GM12864 (cell line): ENCODE data around the gene KLF15.

ENCODE experiments used
- DNase-seq: peaks from one replicate; pipeline ENCODE4 v3.0.0-alpha.2; 2011; ENCODE audit warnings: low read depth
- H3K4me3 ChIP-seq: 2 replicates; pipeline ENCODE4 v1.5.1; 2011; ENCODE audit warnings: mild to moderate bottlenecking, low read depth, low read length, control low read depth
- TF ChIP-seq, protein P1 (sequence below): IDR thresholded peaks from 2 replicates; pipeline ENCODE4 v1.5.1; 2011; ENCODE audit warnings: low read depth, mild to moderate bottlenecking, moderate library complexity, low read length, control low read depth, inconsistent platforms; ENCODE audit errors: missing control alignments

The KLF15 gene

DNA sequence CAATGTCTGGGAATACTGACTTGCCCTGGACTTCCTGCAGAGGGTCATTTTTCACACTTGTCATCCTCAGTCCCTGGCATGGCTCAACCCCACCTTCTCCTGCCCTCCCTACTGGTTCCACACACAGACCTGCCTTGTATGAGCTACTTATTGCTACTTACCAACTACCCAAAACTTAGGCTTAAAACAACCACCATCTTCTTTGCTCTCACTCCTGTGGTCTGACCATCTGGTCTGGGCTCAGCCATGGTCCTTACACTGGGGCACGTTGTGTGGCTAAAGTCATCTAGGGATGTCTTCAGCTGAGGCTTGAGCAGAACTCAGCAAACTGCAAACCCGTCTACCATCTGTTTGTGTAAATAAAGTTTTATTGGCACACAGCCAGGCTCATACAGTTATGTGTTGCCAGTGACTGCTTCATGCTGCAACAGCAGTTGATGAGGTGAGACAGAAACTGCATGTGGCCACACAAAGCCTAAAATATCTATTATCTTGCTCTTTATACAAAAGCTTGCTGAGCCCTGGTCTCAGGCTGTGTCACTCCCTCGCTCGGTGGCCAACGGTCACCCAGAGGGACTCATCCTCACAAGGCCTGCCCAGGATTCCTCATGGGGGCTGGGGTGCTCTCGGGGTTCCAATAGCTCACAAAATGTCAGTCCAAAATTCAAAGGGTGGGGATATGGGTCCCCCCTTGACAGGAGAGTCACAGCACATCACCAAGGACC lies 43.5 kb downstream of the KLF15 start:
- H3K4me3 ChIP-seq = no peak overlapping the region
- TF ChIP-seq, protein P1, sequence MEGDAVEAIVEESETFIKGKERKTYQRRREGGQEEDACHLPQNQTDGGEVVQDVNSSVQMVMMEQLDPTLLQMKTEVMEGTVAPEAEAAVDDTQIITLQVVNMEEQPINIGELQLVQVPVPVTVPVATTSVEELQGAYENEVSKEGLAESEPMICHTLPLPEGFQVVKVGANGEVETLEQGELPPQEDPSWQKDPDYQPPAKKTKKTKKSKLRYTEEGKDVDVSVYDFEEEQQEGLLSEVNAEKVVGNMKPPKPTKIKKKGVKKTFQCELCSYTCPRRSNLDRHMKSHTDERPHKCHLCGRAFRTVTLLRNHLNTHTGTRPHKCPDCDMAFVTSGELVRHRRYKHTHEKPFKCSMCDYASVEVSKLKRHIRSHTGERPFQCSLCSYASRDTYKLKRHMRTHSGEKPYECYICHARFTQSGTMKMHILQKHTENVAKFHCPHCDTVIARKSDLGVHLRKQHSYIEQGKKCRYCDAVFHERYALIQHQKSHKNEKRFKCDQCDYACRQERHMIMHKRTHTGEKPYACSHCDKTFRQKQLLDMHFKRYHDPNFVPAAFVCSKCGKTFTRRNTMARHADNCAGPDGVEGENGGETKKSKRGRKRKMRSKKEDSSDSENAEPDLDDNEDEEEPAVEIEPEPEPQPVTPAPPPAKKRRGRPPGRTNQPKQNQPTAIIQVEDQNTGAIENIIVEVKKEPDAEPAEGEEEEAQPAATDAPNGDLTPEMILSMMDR = no peak
- DNase-seq = no peak

DNA sequence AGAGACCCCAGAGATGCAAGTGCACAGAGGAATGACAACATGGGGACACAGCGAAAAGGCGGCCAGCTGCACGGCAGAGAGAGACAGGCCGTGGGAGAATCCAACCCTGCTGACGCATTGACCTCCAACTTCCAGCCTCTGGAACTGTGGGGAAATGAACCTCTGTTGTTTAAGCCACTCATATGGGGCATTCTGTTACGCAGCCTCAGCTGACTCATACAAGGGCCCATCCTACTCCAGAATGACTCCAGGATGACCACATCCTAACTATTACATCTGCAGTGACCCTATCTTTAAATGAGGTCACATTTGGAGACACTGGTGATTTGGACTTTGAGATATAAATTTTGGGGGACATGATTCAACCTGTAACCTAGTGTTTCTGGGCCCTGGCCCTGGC lies 44.0 kb downstream of the KLF15 start:
- DNase-seq = no peak
- TF ChIP-seq, protein P1 = no peak
- H3K4me3 ChIP-seq = no peak overlapping the region

DNA sequence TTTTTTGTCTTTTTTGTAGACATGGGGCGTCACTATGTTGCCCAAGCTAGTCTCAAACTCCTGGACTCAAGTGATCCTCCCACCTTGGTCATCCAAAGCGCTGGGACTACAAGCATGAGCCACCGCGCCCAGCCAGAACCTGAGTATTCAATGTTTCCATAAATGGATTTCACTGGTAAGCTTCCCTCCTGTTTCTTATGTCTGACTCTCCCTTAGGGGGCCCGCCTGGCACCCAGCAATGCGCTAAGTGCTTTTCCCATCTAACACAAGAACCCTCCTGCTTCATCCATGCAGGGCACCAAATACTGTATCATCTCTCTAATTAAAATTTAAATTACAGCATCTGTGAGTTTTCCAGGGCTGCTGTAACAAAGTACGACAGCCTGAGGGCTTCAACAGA lies 44.9 kb downstream of the KLF15 start:
- TF ChIP-seq, protein P1 = no peak
- DNase-seq = no peak
- no peak overlapping the region for H3K4me3 ChIP-seq

DNA sequence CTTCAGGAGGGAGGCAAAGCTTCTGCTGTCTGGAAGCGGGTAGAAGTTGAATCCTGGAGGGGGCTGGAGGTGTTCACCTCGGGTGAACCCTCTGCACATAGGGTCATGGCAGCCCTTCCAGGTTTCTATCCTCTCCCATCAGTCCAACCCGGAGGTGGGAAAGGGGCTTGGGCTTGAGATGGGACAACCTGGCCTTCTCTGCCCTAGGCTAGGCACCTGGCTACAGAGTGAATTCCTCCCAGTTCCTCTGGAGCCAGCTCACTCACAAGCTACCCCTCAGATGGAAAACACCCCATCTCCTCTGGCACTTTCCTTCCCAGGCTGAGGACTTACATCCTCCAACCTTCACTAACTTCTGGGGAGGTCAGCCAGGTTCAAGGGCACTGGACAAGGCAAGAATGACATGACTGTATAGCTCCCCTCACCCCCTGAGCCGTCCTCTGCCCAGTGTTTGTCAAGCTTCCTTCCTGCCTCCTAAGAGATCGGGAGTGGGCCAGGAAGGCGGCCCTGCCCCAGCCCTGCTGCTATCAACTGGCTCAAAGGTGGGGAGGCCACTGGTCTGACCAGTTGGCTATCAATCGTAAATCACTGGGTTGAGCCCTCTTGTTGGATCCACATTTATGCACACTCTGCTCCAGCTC lies 45.8 kb downstream of the KLF15 start:
- no peak for DNase-seq
- TF ChIP-seq, protein P1 = no peak
- H3K4me3 ChIP-seq = no peak overlapping the region

DNA sequence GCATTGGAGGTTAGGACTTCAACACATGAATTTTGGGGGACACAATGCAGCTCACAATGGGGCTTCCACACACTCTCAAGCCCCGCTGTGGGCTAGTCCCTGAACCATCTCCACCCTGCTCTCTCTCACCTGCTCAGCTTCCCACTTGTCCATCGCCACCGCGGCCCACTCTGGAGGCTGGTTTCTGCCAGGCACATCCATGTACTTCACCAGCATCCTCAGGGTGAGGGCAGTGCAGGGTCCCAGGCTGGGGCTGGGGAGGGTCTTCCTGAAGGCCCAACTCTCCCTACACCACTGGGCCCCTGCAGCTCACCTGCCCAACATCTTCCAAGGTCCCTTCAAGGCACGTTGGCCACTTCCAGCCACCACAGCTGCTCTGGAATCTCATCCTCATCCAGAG lies 46.4 kb downstream of the KLF15 start:
- TF ChIP-seq, protein P1 = no peak
- DNase-seq = no peak
- H3K4me3 ChIP-seq = no peak overlapping the region

DNA sequence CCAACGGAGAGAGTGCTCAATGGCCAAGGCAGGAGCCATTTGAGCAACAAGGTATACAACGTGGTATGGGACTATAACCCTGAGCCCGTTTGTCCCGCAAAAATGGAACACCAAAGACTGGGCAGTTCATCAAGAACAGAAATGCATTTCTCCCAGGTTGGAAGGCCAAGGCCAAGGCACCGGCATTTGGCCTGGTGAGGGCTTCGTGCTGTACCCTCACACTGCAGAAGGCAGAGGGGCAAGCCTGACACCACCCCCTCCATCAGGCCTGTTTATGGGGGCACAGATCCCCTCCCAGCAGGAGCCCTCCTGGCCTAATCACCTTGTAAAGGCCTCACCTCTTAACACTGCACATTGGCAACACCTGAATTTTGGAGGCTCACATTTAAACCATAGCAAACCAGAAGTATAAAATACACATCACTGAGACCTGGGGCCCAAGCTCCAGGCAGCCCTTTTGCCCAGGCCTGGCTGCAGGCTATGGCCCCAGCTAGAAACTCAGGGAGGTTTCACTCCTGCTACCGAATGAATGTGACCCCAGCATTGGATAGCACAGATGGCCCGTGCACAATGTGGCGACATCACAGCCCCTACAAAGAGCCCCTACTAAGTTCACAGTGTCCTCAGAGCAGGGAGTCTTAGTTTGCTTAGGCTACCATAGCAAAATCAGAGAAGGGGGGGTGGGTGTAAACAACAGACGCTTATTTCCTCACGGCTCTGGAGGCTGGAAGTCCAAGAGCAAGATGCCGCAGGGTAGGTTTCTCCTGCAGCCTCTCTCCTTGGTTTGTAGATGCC lies 47.1 kb downstream of the KLF15 start:
- no peak overlapping the region for H3K4me3 ChIP-seq
- TF ChIP-seq, protein P1 = no peak
- no peak for DNase-seq
